Measurements from ENCODE around the gene SRRM3.
"Not testable (repeated sequence)": the region's sequence is repeated elsewhere in the genome, so short reads cannot be mapped to it uniquely, and the experiment has no call there.

Gene SRRM3

DNA sequence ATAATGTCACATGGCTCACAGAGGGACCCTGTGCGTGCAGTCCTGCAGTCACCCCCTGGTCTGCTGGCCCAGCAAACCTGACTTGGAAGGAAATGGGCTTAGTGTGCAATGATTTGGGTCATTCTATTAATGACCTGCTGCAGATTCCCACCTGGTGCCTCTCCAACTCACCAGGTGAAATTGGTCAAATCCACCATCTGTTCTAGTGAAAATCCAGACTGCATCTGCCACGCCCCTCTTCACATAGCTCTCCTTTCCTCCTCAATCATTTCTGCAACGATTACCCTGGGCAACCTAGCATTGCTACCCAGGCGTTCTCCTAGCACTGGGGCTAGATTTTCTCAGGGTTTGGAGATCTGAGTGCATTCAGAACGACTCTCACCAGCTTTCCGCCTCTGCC is 29.4 kb downstream of the SRRM3 start:
- no peak for DNase-seq (ENCODE audit: low read depth, low spot score)

DNA sequence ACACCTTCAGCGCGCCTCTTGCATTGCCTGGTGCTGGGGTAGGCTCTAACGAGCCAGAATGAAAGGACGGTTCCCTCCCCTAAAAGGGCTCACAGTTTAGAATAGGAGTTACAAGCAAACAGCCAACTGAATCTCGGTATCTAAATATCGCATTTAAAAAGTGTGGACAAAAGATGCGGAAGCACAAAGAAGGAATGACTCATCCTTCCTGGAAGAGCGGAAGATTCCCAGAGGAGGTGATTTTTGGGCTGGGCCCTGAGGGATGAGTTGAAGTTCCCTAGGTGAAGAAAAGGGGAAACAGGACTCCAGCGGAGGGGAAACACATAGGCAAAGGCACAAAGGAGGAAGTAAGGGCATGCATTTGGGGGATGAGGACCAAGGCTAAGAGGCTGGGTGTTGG is 29.9 kb downstream of the SRRM3 start:
- DNase-seq (ENCODE audit: low read depth, low spot score) = no peak

DNA sequence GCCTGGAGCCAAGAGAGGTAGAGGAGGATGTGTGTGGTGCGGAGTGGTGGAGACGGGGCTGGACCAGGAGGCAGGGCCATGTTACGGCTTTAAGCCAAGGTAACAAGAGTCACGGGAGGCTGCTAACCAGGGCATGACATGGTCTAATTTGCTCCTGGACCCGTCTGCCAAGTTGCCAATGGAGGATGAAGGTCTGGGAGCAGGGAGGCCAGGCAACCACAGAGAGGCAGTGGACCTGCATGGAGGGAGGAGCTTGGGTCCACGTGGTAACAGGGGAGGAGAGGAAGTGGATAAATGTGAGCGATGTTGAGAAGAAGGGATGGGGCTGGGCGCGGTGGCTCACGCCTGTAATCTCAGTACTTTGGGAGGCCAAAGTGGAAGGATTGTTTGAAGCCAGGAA is 31.0 kb downstream of the SRRM3 start:
- DNase-seq (ENCODE audit: low read depth, low spot score) = no peak

DNA sequence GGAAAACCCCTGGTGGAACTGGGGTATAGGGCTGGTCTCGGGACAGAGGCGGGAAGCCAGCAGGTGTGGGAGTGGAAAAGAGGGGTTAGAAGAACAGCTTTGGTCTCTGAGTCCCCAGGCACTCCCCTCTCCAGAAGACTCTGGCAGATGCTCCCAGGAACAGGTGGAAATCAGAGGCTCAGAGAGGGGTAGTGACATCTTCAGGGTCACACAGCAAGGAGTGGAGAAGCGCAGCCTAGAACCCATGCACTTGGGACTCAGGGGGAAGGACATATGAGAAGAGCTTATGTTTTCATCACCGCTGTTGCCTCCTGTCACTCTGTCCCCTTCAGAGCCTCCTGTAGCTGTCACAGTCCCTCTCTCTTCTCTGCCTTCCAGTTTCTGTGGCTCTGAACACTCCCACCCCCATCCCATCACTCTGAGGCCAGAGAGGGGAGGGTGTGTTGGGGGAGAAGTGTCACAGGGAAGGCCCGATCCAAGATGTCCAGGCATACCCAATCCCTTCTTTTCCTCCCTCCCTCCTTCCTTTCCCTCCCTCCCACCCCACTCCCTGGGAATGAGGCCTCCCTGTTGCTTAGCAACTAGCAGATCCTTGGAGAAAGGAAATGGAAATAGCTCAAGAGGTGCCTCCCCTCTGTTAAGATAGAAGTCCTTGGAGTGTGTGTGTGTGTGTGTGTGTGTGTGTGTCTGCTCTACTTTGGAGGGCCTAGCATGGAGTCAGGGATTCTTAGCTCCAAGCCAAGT is 32.0 kb downstream of the SRRM3 start:
- peak; percentile 84 for DNase-seq (ENCODE audit: low read depth, low spot score)

DNA sequence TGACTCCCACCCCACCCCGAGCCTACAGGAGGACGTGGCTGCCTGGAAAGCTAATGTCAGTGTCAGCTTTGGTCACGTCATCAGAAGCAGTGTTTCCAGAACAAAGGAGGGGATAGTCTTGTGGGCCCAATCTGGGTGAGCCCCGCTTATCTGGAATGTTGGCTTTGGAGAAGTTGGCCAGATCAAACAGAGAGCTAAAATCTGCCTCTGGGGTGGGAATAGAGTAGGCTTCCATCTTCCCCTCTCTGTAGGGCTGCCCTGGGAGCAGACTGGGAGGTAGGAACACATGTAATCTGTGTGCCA is 32.5 kb downstream of the SRRM3 start:
- no peak for DNase-seq (ENCODE audit: low read depth, low spot score)

DNA sequence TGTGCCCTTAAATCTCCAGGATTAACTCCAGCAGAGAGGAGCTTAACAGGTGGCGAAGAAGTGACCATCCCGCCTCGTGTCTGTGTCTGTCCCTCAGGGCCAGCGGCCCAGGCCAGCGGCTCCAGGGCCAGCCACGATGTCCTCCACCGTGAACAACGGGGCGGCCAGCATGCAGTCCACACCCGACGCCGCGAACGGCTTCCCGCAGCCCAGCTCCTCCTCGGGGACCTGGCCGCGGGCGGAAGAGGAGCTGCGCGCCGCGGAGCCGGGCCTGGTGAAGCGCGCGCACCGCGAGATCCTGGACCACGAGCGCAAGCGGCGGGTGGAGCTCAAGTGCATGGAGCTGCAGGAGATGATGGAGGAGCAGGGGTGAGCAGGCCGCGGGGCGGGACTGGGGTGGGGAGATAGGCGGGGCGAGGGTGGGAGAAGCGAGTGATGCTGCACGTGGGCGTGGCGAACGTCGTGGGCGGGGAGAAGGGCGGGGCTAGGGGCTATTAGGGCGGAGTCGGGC is 33.3 kb downstream of the SRRM3 start:
- no peak for DNase-seq (ENCODE audit: low read depth, low spot score)

DNA sequence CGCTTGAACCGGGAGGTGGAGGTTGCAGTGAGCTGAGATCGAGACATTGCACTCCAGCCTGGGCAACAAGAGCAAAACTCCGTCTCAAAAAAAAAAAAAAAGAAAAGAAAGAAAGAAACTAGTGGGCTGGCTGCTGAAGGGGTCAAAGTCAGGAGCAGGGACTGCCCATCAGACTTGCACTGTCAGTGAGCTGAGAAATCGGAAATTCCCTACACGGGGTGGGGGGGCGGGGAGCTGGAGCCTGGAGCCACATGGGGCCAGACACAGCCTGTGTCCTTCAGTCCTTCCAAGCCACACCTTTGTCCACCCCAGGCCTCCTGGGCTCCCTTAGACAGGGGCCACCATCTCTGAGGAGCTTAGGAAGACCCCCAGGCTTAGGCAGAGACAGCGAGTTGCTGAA is 34.5 kb downstream of the SRRM3 start:
- no peak for DNase-seq (ENCODE audit: low read depth, low spot score)

DNA sequence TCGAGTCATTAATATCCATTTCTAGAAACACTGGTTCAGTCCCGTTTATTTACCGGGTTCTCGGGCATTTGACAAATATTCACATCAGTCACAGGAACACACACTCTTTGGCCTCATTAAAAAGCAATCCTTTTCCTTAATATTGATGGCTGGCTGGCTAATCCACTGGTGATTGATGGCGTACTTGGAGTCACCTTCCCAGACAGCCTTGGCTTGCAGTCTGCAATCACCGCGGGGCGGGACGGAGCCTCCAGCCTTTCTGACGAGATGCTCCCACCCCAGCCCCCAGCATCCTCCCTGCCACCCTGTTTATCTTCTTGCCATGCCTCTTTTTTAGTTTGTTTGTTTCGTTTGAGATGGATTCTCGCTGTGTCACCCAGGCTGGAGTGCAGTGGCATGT is 36.6 kb downstream of the SRRM3 start:
- DNase-seq (ENCODE audit: low read depth, low spot score) = no peak

DNA sequence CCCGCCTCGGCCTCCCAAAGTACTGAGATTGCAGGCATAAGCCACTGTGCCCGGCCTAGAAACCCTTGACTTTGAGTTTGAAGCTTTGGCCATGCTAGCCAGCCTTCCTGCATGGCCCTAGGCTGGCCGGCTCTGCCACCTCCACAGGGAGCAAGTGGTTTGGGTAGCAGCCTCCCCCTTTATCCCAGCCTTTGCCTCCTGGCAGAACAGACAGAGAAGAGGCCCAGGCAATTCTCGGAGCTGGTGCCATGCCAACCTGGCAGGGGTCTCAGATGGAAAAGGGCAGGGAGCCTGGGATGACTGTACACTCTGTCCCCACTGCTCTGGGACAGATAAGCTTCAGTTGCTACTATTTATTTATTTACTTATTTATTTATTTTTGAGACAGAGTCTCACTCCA is 39.4 kb downstream of the SRRM3 start:
- DNase-seq (ENCODE audit: low read depth, low spot score) = no peak

DNA sequence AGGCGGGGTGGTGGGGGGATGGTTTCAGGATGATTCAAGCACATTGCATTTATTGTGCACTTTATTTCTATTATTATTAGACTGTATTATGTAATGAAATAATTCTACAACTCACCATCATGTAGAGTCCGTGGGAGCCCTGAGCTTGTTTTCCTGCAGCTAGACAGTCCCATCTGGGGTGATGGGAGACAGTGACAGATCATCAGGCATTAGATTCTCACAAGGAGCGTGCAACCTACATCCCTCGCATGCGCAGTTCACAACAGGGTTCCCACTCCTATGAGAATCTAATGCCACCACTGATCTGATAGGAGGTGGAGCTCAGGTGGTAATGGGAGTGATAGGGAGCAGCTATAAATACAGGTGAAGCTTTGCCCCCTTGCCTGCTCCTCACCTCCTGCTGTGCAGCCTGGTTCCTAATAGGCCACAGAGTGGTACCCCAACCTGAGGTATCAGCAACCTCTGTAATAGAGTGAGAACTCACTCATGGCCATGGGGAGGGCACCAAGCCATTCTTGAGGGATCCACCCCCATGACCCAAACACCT is 40.9 kb downstream of the SRRM3 start:
- not testable (repeated sequence) for DNase-seq (ENCODE audit: low read depth, low spot score)

DNA sequence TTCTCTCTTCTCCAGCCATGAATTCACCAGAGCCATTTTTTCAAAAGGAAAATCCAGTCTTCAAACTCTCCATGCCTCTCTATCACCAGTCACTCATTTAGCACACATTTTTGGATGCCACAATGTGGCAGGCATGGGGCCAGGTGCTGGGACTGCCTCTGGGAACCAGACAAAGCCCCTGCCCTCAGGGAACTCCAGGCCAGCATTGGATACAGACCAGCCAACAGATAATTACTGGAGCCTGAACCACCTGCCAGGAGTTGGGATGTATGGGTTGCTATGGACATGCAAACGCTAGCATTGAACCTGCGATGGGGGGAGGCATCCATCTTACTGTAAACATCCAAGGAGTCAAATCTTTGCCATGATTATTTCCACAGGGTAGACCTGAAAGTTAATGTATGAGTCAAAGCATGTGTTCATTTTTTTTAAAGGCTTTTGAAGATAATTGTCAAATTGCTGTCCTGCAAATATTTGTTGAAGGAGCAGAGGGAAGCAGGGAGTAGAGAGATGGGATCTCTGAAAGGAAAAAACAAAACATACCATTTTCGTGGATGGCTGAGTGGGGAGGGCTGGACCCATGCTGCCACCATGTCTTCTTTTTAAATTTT is 43.2 kb downstream of the SRRM3 start:
- DNase-seq (ENCODE audit: low read depth, low spot score) = no peak

DNA sequence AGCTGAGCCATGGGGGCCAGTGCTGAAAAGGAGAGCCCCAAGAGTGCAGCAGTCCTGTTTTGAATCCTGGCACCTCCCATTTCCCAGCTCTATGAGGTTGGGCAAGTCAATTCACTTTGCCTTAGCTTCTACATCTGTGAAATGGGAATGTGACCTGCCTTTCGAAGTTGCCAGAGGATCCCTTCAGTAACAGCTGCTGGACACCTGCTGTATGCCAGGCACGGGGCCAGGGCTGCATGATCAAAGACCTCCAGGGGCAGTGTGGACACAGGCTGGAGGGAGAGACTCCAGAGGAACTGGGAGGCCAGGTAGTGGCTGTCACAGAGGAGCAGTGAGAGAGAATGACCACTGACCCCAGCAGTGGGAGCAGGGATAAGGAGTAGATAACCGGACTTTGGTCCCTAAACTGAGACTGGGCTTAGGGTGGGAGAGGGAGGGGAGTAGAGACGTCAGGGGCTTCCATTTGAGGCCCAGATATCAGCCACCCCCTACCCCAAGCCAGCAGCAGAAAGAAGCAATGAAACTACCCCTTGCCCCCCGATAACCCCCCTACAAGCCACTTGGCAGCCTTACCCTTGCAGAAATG is 45.2 kb downstream of the SRRM3 start:
- DNase-seq (ENCODE audit: low read depth, low spot score) = no peak

DNA sequence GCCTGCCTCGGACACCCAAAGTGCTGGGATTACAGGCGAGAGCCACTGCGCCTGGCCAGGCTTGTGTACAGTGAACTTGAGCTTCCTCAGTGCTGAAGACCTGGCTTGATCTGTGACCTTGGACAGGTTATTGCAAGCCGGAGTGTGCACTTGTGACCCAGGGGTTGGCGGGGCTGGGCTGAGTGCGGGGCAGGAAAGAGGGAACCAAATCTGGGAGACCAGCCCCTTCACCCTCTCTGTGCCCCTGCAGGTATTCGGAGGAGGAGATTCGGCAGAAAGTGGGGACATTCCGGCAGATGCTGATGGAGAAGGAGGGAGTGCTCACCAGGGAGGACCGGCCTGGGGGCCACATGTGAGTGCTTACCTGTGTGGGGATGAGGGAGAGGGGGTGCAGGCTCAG is 46.2 kb downstream of the SRRM3 start:
- DNase-seq (ENCODE audit: low read depth, low spot score) = no peak

DNA sequence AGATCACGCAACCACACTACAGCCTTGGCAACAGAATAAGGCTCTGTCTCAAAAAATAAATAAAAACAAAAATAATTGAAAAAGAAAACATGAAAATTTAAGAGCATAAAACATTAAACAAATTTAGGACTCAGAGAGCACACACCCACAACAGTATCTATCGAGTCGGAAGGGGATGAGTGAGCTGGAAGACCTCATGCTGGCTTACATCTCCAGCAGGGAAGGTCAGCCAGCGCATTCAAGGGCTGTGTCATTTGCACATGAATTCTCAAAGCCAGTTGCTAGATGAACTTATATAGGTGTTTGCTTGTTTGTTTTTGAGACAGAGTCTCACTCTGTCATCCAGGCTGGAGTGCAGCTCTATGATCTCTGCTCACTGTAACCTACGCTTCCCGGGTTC is 50.3 kb downstream of the SRRM3 start:
- no peak for DNase-seq (ENCODE audit: low read depth, low spot score)

DNA sequence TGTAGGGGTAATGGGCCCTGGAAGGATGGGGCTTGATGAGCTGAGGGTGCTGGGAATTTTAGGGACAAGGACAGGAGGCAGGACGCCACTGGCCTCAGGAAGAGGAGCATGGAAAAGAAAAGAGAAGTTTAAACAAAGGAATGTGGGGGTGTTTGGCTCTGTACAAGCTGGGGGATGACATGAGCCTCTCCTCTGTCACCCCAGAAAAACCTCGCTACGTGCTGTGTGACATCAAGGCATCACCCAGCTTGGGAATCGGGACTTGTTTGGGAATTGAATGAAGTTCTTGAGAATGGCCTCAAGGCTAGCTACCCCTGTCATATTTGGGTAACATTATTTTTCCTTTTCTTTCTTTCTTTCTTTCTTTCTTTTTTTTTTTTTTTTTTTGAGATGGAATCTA is 53.1 kb downstream of the SRRM3 start:
- DNase-seq (ENCODE audit: low read depth, low spot score) = no peak

DNA sequence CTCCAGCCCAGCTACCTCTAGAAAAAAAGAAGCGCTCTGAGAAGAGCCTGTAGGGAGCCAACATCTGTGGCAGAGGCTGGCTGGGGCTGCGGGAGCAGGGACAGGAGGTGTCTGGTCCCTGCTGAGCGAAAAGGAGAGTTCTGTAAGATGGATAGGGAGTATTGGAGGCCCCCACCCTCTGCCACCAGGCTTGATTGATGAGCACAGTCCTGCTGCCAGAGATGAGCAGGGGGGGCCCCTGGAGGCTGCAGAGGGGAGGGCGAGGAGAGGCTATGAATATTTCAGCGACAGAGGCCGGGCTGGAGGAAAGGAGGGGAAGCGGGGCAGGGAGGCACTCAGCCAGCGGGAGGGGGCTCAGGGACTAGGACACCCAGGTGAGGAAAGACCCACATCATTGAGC is 56.3 kb downstream of the SRRM3 start:
- no peak for DNase-seq (ENCODE audit: low read depth, low spot score)

DNA sequence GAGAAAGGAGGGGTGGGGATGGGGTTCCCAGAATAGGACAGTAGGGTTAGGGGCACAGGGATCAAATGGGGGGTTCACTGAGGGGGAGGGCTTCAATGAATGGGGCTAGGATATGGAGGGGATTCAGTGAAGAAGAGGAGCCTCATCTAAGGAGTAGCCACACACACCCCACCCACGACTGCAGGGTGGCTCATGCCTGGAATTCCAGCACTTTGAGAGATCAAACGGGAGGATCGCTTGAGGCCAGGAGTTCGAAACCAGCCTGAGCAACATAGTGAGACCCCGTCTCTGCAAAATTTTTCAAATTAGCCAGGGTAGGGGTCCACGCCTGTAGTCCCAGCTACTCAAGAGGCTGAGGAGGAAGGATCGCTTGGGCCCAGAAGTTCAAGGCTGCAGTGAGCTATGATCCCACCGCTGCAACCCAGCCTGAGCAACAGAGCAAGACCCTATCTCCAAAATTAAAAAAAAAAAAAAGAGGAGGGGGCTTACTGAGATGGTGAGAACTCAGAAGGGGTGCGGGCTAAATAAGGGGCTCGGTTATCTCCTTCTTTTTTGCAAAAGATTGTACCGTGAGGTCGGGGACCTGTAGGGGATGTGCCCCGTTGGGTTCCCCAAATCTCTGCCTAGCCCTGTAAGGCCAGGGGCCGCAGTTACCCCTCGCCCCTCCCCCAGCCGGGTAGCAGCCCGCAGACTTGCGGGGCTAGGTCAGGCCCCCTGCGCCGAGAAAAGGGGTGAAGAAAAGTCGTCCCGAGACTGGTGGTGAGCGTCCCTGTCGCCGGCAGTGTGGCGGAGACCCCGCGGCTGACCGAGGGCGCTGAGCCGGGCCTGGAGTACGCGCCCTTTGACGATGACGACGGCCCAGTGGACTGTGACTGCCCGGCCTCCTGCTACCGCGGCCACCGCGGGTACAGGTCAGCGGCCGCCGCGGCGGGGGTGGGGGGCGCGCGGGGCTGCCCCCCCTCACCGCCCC is 57.7 kb downstream of the SRRM3 start:
- DNase-seq (ENCODE audit: low read depth, low spot score) = no peak

DNA sequence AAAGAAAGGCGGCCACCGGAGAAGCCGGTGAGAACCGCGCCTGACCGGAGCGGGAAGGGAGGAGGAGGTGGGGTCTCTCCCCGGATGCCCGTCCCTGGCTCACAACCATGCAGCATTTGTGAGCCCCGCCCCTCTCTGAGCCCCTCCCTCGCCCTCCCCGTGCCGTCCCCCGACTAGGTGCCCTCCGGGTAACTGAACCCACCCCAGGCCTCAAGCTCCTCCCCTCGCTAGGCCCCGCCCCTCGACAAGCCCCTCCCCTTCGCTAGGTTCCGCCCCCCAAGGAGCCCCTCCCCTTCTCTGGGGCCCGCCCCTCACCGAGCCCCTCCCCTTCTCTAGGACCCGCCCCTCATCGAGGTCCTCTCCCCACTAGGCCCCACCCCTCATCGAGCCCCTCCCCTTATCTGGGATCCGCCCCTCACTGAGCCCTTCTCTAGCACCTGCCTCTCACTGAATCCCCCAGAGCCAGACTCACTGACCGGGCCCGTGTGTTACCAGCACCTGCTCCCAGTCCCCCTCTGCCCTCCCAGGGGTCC is 58.5 kb downstream of the SRRM3 start:
- DNase-seq (ENCODE audit: low read depth, low spot score) = no peak

DNA sequence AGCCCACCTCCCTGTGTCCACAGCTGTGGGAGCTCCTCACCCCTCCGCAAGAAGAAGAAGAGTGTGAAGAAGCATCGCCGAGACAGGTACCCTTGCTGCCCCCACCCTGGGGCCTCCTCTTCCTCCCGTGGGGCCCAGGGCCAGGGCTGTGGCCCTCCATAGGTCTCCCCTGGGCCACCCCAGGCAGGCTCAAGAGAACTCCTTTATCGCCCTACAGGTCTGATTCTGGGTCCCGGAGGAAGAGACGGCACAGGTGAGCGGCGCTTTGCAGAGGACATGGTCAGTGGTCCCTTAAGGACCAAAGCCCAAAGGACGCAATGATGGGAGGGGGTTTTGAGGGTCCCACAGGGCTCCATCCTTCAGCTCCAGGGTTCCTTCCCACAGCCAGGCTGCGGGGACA is 59.6 kb downstream of the SRRM3 start:
- no peak for DNase-seq (ENCODE audit: low read depth, low spot score)

DNA sequence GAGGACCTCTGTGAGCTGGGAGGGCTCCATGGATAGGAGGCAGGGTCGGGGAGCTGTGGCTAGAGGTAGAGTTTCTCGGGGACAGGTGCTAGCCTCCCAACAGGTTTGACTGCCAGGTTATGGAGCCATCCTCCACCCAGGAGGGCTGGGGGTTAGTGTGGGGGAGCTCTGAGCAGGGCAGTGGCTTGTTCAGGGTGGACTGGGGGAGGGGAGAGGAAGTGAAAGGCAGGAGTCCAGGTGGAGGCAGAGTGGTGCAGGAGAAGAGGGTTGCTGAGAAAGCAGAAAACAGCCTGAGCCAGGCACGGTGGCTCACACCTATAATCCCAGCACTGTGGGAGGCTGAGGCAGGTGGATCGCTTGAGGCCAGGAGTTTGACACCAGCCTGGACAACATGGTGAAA is 60.2 kb downstream of the SRRM3 start:
- no peak for DNase-seq (ENCODE audit: low read depth, low spot score)

DNA sequence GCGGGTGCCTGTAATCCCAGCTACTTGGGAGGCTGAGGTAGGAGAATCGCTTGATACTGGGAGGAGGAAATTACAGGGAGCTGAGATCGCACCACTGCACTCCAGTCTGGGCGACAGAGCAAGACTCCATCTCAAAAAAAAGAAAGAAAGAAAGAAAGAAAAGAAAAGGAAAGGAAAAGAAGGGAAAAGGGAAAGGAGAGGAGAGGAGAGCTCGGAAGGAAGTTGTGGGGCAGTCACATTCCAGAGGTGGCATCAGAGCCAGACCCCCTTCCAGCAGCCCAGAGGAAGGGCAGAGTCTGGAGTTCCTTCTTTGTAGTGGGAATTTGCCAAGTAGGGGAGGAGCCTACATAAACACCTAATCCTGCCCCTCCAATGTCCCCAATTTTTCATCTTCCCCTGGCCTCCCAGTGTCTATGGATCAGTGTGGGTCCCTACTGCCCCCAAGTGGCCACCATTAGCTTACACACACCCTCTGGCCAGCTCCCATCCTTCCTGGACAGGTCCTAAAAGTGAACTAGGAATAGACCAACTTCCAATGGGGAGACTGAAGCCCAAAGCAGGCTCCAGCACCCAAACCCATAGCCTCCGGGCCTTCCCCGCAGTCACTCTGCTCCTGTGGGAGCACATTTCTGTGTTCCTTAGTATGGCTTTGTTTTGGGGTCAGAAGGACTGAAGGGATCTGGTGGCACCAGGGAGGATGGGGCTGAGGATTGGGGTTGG is 61.1 kb downstream of the SRRM3 start:
- DNase-seq (ENCODE audit: low read depth, low spot score) = peak; percentile 78
